Stimulated activated CD8-positive, alpha-beta memory T cell treated with anti-CD3 and anti-CD28 coated beads, Interleukin-7, amount 100 ng/mL, for 1 hour (primary cell): ENCODE measurements around the gene NFATC2.

Source experiments
- DNase-seq, 2 donors: peaks; one replicate each; pipeline ENCODE4 v3.0.0-alpha.2; 2020; ENCODE audit warnings: low read depth in 2 of 2

NFATC2 gene

DNA sequence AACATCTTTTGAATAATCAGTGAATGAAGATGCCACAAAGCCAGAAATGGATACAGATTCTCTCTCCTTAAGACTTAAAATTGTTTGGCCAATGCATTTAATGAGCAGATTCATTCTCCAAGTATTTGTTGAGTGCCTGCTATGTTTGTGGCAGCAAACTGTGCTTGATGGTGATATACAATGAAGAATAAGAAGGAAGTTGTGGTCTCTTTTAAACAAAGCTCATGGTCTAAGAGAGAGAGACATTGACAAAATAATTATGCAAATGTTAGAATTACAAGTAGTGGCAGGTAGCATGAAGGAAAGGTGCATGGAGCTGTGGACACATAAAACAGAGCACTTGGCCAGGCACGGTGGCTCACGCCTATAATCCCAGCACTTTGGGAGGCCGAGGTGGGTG is 28.3 kb downstream of the NFATC2 start:
- DNase-seq = no peak

DNA sequence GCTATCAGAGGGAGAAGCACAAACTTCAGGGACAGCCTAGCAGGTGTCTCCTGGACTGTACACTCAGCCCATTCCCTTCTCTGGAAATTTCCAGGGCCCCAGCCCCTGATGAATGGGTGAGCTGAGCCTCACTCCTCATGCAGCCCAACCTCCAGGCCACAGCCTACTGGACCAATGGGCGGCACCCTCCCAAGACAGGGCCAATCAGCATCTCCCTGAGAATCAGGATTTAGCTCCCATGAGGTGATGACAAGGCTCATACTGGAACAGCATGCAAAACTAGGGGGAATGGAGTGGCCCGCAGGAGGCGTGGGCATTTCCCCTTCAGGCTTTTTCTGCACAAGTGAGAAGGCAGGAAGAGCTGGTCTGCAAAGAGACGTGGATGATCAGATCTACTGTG is 29.0 kb downstream of the NFATC2 start:
- DNase-seq = no peak

DNA sequence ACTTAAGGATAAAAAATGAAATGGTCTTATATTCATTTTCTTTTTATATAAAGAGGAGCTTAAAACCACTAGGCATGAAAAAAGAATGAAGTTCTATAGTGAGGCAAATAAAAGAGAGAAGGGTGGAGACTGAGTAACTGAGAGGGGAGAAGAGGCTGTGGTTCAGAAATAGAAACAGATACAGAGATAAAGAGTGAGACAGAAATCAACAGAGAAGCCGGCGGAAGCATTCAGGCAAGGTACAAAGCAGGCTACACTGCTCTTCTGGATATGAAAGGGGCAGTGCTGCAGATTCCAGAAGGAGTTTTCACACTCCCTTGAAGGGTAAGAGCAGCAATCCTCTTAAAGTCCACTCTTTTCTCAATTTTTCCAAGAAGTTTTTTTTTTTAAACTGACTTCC is 29.9 kb downstream of the NFATC2 start:
- DNase-seq = no peak

DNA sequence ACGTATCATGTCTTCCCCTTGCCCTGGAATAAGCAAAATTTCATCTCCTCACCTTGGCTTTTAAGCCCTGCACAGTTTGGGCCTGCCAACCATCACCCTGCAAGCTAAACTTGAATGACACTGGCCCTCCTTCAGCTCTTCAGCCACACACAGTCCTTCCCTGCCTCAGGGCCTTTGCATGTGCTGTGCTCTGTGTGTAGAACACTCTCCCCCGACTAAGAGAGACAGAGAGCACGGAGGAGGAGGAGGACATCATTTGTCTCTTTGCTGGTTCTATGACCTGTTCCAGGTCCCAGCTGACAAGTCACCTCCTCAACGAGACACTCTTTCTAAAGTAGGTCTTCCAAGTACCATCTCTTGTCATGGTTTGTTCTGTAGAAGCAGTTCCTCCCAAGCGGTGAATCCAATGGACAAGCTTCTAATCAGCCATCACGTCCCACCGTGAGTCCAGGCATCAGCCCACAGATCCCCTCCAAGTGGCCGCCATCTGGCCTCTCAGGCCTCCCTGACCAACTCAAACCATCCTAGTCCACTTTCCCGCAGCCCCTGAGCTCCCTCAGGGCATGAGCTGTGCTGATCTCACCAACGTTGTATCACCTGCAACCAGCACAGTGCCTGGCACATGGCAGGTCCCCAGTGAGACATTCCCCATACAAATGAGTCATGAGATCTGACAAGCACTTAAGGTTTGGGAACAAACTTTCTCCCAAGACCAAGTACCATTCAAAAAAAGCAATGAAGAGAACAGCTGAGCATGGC is 30.5 kb downstream of the NFATC2 start:
- DNase-seq = no peak

DNA sequence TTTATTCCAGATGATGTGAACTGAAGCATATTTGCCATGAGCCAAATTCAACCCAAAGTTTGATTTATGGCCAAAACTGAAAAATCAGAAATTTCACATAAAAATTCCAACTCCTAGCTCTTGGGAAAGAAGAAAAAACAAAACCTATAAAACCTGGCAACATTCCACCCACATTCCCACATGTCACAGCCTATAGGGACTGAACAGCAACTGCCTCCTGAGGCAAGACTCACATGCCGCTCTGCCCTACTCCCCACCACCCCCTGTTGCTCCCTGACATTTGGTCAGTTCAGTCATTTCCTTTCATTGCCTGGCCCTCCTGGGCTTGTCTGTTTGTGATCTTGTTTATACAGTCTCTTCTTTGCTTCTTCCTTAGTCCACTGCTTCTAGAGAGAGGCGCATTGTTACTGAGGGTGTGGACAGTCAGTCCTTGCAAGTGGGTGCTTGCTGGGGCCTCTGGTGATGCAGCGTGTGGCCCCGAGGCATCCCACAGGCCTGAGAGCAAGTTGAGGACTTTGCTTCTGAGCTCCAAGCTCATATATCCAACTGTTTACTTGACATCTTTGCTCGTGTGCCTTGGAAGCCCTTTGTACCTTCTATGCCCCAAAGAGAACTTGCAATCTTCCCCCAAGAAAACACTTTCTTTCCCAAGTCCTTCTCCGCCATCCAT is 31.4 kb downstream of the NFATC2 start:
- DNase-seq = no peak

DNA sequence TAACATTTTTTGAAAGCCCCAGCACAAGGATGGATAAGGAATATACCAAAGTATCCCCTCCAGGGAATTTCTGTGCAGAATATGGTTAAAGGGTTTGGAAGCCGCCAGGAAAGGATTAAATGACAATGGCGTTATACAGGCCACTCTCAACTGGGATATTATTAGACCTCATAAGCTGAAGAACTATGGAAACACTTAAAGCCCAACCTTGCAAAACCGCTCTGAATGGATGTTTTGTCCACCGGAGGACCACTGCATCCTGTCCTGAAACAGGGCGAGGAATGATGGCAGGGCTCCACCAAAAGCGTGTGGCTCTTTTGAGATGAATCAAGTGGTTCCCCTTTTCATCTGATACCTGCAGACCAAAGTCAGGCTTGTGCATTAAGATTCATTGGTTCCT is 32.4 kb downstream of the NFATC2 start:
- DNase-seq = no peak

DNA sequence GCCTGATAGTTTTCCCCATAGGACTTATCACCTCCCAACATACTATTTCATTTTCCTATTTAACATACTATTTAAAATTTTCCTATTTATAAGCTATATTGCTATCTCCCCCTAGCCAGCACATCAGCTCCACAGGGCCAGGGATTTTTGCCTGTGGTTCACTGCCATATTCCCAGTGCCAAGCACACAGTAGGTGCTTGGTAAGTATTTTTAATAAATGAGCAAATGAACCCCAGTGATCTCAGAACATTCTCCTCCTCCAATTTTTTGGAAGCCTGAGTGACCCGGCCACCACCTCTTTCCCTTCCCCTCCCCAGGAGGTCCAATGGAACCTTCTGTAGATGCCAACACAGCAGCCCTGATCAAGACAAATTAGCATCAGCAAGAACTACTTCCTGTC is 33.3 kb downstream of the NFATC2 start:
- DNase-seq = no peak

DNA sequence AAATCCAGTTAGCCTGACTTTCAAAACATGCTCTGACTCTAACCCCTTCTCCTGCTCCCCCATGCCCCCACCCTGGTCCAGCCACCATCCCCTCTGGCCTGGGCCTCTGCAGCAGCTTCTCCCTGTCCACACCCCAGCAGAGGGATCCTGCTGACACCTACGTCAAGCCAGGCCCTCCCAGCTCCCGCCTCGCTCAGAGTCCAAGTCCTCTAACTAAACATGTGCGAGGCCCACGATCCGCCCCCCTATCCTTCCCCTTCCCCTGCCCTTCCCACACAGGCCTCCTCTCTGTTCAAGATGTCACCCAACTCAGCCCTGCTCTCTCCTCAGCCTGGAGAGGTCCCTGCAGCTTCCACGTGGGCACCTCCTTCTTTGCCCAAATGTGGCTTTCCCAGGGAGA is 33.7 kb downstream of the NFATC2 start:
- no peak for DNase-seq

DNA sequence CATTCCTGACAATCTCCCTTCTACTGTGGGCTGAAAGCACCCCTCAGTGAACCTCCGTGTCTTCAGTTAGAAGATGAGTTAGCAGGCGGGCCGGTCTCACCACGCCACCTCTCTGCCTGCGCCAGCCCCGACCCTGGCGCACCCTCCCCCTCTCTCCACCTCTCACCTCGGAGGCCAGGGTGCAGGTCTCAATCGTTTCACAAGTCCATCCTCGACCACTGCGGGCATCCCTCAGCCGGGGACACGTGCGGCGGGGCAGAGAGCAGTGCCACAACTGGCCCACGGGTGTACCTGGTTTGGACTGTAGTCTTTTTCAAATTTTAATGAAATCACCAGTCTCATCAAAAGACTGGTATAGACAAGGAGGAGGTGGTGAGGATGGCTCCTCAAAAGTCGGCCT is 34.4 kb downstream of the NFATC2 start:
- no peak for DNase-seq

DNA sequence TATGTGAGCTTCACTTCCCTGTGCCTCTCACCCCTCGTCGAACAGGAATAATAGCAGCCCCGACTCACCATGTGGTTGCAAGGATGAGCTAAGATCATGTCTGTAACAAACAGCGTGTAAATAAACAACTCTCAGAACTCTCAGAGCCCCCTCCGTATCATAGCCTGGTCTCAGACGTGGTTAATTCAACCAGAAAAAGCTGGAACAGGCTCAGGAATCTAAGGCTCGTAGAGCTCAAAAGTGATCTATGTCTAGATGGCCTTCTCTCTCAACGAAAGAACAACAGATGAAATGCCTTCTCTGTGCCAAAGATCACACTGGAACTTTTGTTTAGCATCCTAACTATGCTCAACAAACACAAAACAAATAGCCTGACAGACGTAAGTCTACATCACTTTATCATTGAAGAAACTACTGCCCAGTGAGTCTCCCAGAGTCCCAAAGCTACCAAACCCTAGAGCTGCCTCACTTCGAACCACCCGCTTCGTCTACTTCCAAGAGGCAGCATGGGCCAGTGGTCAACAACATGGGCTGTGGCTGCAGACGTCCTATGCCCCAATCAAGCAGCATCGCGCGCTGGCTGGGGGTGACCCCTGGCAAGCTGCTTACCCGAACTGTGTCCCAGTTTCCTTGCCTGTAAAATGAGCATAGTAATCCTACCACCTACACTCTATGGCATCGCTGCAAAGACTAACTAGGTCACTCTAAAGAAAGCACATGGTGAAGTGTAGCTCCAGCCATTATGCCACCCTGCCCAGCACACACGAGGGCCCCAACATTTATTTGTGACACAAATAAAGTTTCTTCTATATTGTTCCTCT is 35.1 kb downstream of the NFATC2 start:
- no peak for DNase-seq

DNA sequence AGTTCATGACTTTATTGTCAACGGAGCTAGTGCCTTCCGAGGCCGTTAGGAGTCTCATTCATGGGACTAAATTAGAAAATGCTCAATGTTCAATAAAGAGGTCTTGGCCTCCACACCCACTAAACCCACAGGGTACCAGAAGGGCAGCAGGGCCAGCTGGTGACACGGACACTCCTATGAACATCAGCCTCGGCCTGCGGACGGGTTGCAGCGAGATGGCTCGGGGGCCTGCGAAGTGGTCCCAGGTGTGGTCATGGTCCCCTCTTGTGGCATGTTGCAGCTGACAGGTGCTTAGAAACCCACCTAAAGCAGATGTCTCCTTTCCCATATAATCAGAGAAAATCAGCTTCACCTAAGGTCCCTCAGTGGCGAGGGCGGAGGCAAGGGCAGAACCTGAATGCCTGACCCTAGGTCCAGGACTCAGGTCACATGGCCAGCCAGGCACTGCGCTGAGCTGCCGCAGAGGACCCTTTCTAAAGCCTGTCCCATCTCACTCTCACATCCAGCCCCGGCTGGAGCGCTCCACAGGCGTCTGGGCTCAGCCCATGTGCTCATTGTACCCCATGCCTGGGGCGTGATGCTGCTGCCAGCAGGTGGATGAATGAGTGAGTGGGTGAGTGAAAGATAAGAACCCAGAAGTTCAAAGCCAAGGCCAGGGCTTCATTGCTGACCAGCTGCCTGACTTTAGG is 35.8 kb downstream of the NFATC2 start:
- DNase-seq = no peak

DNA sequence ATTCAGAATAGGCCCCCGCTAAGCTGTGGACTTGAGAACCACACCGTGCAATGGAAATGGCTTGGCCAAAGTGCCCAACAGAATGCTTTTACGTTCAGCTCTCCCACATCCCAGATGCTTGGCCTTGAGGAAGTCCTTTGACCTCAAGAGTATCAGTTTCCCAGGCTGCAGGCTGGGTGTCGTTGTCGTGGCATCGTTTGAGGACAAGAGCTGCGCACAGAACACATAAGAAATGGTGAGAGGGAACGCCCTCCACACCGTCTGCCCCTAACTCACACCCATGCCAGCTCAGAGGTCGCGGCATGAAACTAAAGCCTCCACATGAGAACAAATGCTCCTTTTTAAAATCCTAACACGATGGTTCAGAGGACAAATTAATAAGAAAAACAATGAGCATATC is 37.0 kb downstream of the NFATC2 start:
- no peak for DNase-seq

DNA sequence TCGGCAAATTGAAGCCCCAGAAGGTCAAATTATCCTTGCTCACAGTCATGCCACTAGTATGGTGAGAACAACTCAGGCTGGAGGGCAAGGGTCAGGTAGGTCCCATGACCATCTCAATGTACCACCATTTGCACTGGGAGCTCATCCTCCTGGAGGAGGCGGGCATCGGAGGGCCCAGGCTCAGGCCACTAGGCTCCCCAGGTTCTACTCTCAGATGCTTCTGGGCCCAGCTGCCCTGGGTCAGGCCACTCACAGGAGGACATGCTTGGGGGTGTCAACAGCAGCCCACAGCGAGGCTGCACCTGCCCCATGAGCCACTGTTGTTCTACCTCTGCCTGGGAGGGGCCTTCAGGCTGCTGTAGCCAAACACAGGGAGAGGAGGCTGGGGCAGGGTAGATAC is 39.1 kb downstream of the NFATC2 start:
- no peak for DNase-seq

DNA sequence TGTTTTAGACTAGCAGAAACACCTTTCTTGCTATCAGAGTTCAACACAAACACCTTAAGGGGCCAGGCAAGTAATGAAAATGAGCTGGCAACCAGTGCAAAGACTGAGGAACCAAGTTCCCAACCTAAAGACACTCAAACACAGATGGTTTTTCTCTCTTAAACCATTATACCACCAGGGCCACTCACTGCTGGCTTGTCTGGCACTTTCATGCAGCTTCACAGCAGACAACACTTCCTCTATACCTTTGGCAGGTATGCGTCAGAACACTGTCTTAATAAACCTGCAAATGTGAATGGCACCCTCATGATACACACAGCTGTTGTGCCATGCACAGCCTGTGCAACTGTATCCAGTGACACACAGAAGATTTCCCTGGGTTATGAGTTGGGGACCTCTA is 41.6 kb downstream of the NFATC2 start:
- DNase-seq = no peak

DNA sequence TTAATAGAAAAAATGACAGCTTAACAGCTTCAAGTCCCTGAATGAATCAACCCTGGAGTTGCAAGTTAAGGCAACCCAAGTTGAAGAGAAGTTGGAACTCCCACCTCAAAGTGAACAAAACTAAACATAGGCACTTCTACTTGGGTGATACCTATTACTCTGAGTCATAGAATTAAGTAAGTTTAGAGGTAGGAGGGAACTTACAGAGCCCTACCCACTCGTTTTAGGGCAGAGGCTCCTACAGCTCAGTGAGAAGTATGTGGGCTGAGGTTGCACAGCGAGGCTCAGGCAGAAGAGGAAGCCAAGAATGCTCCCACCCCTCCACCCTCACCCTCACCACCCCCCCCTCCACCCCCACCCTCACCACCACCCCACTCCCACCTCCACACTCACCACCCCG is 42.2 kb downstream of the NFATC2 start:
- DNase-seq = no peak

DNA sequence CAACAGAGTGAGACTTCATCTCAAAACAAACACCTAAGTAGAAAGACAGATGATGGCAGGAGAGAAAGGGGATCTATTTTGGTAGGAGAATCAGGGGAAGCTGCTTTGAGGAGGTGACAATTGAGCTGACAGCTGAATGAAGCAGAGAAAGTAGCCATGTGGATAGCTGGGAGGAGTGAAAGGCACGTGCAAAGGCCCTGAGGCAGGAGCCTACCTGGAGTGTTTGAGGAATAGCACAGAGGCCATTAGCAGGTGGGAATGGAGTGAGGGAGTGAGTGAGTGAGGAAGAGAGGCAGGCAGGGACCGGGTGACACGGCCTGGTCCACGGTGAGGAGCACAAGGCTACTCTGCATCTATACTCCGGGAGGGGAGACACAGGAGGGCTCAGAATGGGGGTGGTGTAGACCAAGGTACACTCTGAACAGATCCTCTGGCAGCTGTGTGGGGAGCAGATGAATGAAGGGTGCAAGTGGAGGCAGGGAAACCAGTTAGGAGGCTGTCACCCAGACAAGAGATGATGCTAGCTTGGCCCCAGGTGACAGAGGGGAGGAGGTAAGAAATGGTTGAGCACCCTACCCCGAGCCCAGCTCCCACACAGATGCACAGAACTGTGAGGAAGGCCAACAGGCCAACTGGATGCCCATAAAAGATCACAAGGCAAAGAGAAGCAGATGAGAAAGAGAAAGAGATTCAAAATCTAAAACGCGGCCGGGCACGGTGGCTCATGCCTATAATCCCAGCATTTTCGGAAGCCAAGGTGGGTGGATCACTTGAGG is 43.6 kb downstream of the NFATC2 start:
- no peak for DNase-seq

DNA sequence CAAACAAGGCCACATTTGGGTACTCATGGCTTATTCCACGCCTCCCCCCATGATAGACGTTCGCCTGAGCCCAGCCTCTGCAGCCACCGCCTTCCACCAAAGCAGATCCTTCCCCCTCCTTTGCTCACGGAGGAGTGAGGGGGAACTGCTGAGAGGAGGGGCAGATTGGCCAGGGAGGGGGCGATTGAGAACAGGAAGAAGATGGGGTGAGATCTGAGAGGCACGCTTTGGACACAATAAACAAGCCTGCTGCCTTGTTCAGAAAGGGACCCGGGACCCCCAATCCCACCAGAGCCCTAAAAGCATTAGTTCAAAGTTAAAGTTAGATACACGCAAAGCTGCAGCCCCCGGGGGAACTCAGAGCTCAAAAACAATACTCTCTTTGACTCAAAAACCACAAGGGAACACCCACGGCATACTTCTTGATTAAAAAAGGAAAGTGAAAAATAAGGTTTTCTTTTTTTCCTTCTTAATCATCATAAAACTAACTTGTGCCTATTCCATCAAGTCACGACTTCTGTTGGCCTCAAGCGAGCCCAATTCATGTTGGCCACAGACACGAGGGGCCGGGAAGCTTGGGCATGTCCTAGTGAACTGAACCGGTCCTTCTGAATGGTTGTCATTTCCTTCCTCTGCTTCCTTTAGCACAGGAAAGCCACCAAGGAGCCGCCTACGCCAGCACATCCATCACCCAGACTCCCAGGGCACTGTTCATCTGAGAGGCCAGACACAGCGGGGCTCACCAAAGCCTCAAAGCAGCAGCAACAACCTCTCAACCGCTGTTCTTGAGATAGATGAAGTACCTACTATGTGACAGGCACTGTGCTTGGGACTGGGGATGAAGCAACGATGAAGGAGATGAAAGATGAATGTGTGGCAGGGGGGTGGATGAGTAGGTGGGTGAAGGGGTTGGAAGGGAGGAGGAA is 44.7 kb downstream of the NFATC2 start:
- DNase-seq = no peak

DNA sequence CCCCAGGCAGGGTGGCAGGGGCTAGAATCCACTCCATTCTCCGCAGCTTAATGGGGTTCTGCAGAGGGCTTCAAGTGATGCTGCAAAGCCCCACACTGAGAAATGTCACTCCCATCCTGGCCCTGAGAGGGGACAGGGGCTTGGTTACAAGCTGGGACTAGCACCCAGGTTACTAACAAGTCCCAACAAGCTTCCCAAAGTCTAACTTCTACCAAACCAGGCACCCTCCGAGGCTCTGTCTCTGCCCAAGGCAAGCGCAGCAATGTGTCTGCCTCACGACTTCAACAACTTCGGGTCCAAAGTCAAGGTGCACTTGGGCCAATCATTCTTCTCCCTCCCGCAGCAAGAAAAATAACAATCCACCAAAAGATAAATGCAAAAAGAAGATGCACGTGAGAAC is 45.6 kb downstream of the NFATC2 start:
- DNase-seq = no peak

DNA sequence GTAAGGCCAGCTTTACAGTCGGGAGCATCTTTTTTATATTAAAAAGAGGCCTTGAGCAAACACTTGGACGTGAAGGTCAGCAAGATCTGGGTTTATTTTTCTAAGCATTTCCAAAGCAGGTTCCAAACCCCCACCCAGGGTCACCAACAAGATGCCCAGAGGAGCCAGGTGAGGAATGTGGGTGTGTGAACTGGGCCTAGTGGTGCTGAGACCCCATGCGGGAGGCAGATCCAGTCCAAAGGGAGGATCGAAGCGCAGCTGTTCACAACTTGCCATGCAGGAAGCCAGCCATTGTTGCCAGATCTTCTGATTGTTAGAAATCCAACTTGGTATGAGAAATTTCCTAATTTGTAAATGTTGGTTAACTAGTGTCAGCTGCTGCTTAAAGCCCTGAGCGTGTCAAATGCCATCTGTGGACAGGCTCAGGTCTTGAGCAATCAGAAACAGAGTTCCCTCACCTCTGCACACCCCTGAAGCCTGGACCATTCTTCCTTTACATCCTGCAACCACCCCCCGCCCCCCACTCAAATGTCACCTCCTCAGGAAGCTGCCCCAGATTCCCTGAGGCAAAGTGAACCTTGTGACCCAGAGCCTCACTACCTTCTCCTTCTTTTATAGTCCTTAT is 46.5 kb downstream of the NFATC2 start:
- no peak for DNase-seq

DNA sequence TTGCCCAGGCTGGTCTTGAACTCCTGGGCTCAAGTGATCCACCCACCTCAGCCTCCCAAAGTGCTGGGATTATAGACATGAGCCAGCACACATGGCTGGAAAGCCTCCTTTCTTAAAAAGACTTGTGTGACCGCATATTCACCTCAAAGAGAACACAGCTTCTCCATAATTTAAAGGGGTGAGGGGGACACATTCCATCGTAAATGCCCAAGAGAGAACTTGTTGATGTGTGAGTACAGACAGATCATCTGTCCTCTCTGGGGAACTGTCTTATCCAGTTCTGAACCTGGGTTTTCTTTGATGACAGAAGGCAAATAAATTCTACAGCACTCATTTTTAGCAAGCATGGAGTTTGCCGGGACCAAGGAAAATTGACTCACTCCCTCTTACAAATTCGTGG is 47.2 kb downstream of the NFATC2 start:
- DNase-seq = no peak
